Heart left ventricle (tissue), 16 donors: ENCODE data around the gene PCNA. TPM values are rescaled to one million over a fixed set of nuclear protein-coding genes. Genes with fewer than 3 reads are reported as not detected.

ENCODE experiments used
- ATAC-seq, 4 donors: fragments of 200-7000 bp; cut with Tn5 transposase; one replicate each; pipeline ENCODE4 v1.9.1; 2020 to 2022; ENCODE audit warnings: moderate library complexity in 4 of 4, mild to moderate bottlenecking in 3 of 4, moderate number of reproducible peaks in 1 of 4
- DNase-seq, 5 donors: peaks; one replicate each; pipeline ENCODE4 v3.0.0-alpha.2; 2020
- H3K27ac ChIP-seq, 12 donors: fragments of 200-600 bp; sonication (generic) in 4 of 12; one replicate each; pipeline versions ENCODE4 v1.5.0 to v1.8.0; 2016 to 2022; ENCODE audit warnings: mild to moderate bottlenecking in 2 of 12
- H3K27me3 ChIP-seq, 9 donors: fragments of 200-600 bp; sonication (generic) in 2 of 9; one replicate each; pipeline versions ENCODE4 v1.5.1 to v1.8.0; 2016 to 2022; ENCODE audit warnings: mild to moderate bottlenecking in 3 of 9
- H3K36me3 ChIP-seq, 9 donors: fragments of 200-600 bp; sonication (generic) in 2 of 9; one replicate each; pipeline versions ENCODE4 v1.5.0 to v1.8.0; 2018 to 2022; ENCODE audit warnings: mild to moderate bottlenecking in 2 of 9
- H3K4me1 ChIP-seq, 12 donors: fragments of 200-600 bp; sonication (generic) in 4 of 12; one replicate each; pipeline versions ENCODE4 v1.5.0 to v1.8.0; 2016 to 2022; ENCODE audit warnings: mild to moderate bottlenecking in 3 of 12
- H3K4me3 ChIP-seq, 12 donors: fragments of 200-600 bp; sonication (generic) in 4 of 12; one replicate each; pipeline versions ENCODE4 v1.5.0 to v1.8.0; 2017 to 2022; ENCODE audit warnings: mild to moderate bottlenecking in 9 of 12, moderate library complexity in 4 of 12
- H3K9me3 ChIP-seq, 12 donors: fragments of 200-600 bp; sonication (generic) in 4 of 12; one replicate each; pipeline versions ENCODE4 v1.5.0 to v1.8.0; 2016 to 2022; ENCODE audit warnings: mild to moderate bottlenecking in 1 of 12
- CTCF ChIP-seq, 12 donors: fragments of 200-600 bp; sonication (generic) in 4 of 12; IDR thresholded peaks; one replicate each; pipeline versions ENCODE4 v1.5.0 to v1.8.0; 2018 to 2022; ENCODE audit warnings: antibody characterized with exemption in 12 of 12, mild to moderate bottlenecking in 5 of 12
- POLR2A ChIP-seq, 2 donors: fragments of 450-650 bp; IDR thresholded peaks; one replicate each; pipeline ENCODE4 v1.6.1; 2017; ENCODE audit warnings: antibody characterized with exemption in 2 of 2, mild to moderate bottlenecking in 2 of 2, moderate library complexity in 2 of 2
- WGBS, 4 donors: extraction: QIAGEN DNeasy Blood & Tissue Kit in 2 of 4; methylation state at CpG; one replicate each; pipeline versions ENCODE4 v1.1.5 to v1.1.7; 2013 to 2018; 5-methylcytosine and 5-hydroxymethylcytosine counted together
- intact Hi-C, 10 donors: fragments of 100-400 bp; cut with DNase I; formaldehyde crosslinking; loops; one replicate each; pipeline versions ENCODE4 v1.11.1 to v1.14.2; 2022
- polyA plus RNA-seq, 2 donors: library from polyadenylated mRNA; stranded (reverse); fragments of 200-250 nt; gene quantifications; one replicate each; pipeline ENCODE4 v1.2.3, GENCODE V29; 2013
- total RNA-seq, 9 donors: library from RNA; depleted of rRNA in 2 of 9; stranded (reverse); fragments of >200 nt in 2 of 9; fragmentation: NEBNext Ultra II Directional in 3 of 9; extraction: Animal tissue kit (Norgen Biotek cat#: 25700) in 3 of 9; gene quantifications; one replicate each; pipeline versions ENCODE4 v1.1.0 to v1.2.4, GENCODE V29; 2016 to 2023
- donor health status: ischemic (EF 13 %, LVEDD 7.1; RV severe dilation, severe dysfunction).
- donor health status: healthy with polysubstance abuse.
- donor health status: DM: no; HTN: yes; CAD: no.
- donor health status: DM: no; HTN: no; CAD: no.
- donor health status: ischemic (EF 25% LVEDD 6.9; RV normal size, moderate dysfunction).
- donor health status: ischemic (EF 25% LVEDD 5.7; RV mildly dilated, moderate dysfunction).
- donor health status: healthy.
- donor health status: DM: yes; HTN: yes; CAD: no.
- donor health status: ischemic (EF 35%, LVEDD 5.7; RV mildly dilated, moderate dysfunction).
- donor health status: nonischemic (EF 11% LVEDD 7.7; RV severe dilation, severe dysfunction).
- donor health status: DM: yes; HTN: yes; CAD: no.
- donor health status: PGD.
- donor health status: ischemic (EF 29% LVEDD 5.4; RV normal size, mild dysfunction).
- donor health status: nonischemic (EF 23%, LVEDD 6.1; RV moderate dilation, normal function).

Gene PCNA
- total and polyA plus RNA-seq, 11 donors, result 18.7 to 52.7 (median 22.9) TPM

GRCh38 chr20:5091902-5092301 is 27.9 kb downstream of the PCNA start:
- no peak for ATAC-seq
- Histone ChIP-seq H3K9me3 (no peaks in the 10 kb centered on the region), H3K4me3 (no peak overlapping the region), H3K36me3 (peaks cover 0 to 18% (median 13%) of the 10 kb centered on the region in 9 donors), H3K4me1 (peaks cover 0 to 29% (median 0%) of the 10 kb centered on the region in 12 donors), H3K27ac (no peak overlapping the region), H3K27me3 (no peaks in the 10 kb centered on the region)
- WGBS, 4 donors, result 86 to 91% (median 89%) methylated on average over 6 of the region's 6 CpGs
- no peak for DNase-seq
- intact Hi-C loops, result loop anchor here in 5 of 10 donors (10.0 kb wide), 2 partner anchors 87 to 127 kb away; partner anchors contain the start of gene SLC23A2 (in 1 of the 5)
- TF ChIP-seq POLR2A (IDR thresholded peaks at IDR 0.05) (no peak), CTCF (IDR thresholded peaks at IDR 0.05) (no peak)

GRCh38 chr20:5090191-5090590 is 29.6 kb downstream of the PCNA start:
- H3K4me1 ChIP-seq, result peaks cover 0 to 37% (median 0%) of the 10 kb centered on the region in 12 donors
- 59 to 61% (median 60%) methylated on average over 4 of the region's 4 CpGs for WGBS, 4 donors
- no peak overlapping the region for H3K4me3 ChIP-seq
- ATAC-seq, result peak in 3 of 4 donors; percentile 63 to 90 (median 70)
- DNase-seq, result peak in 2 of 5 donors; percentile 31 to 33
- no peaks in the 10 kb centered on the region for H3K9me3 ChIP-seq
- peaks cover 0 to 9% (median 2%) of the 10 kb centered on the region in 9 donors for H3K36me3 ChIP-seq
- TF ChIP-seq POLR2A (IDR thresholded peaks at IDR 0.05) (peak in 1 of 2 donors; percentile 23), CTCF (IDR thresholded peaks at IDR 0.05) (no peak)
- H3K27me3 ChIP-seq, result no peaks in the 10 kb centered on the region
- peak overlapping the region in 8 of 12 donors; percentile 32 to 89 (median 46) for H3K27ac ChIP-seq
- intact Hi-C loops, result loop anchor here in 5 of 10 donors (10.0 kb wide), 2 partner anchors 85 to 125 kb away; partner anchors contain the start of gene SLC23A2 (in 1 of the 5)

- intact Hi-C loops, result no loop called here
- Histone ChIP-seq H3K9me3 (no peaks in the 10 kb centered on the region), H3K27me3 (no peaks in the 10 kb centered on the region), H3K27ac (no peak overlapping the region), H3K36me3 (peaks cover 0 to 9% (median 2%) of the 10 kb centered on the region in 9 donors), H3K4me3 (no peak overlapping the region), H3K4me1 (peaks cover 0 to 46% (median 0%) of the 10 kb centered on the region in 12 donors)
- 69 to 94% (median 84%) methylated on average over 3 of the region's 3 CpGs for WGBS, 4 donors
- TF ChIP-seq CTCF (IDR thresholded peaks at IDR 0.05) (no peak), POLR2A (IDR thresholded peaks at IDR 0.05) (no peak)
- no peak for DNase-seq
- no peak for ATAC-seq
Measured at GRCh38 chr20:5088688-5089087, 31.1 kb downstream of the PCNA start.

GRCh38 chr20:5085380-5085779 is 34.4 kb downstream of the PCNA start:
- intact Hi-C loops, result no loop called here
- Histone ChIP-seq H3K27ac (peak overlapping the region in 3 of 12 donors; percentile 9 to 82 (median 25)), H3K4me1 (peaks cover 0 to 50% (median 0%) of the 10 kb centered on the region in 12 donors), H3K9me3 (no peaks in the 10 kb centered on the region), H3K36me3 (no peaks in the 10 kb centered on the region), H3K4me3 (no peak overlapping the region), H3K27me3 (no peaks in the 10 kb centered on the region)
- TF ChIP-seq CTCF (IDR thresholded peaks at IDR 0.05) (no peak), POLR2A (IDR thresholded peaks at IDR 0.05) (no peak)
- DNase-seq, result peak in 2 of 5 donors; percentile 40 to 60
- peak in 1 of 4 donors; percentile 46 for ATAC-seq
- 58 to 77% (median 67%) methylated on average over 4 of the region's 4 CpGs for WGBS, 4 donors
